Measurements from ENCODE around the gene CST8.

- no peak for TF ChIP-seq POLR2AphosphoS5 (IDR thresholded peaks at IDR 0.05)
- no peak for TF ChIP-seq CTCF (IDR thresholded peaks at IDR 0.05)
- no peak for TF ChIP-seq POLR2A (IDR thresholded peaks at IDR 0.05)
Observed at GRCh38 chr20:23520185-23520584, 29.3 kb downstream of the CST8 start.
